Cortex of kidney (tissue), 1 donor: Measurements from ENCODE around the gene TRDN.
"Not testable (repeated sequence)": the region's sequence is repeated elsewhere in the genome, so short reads cannot be mapped to it uniquely, and the experiment has no call there.

Experiments
- DNase-seq: peaks from one replicate; lab custom pipeline; 2025; lab: John Stamatoyannopoulos, UW

TRDN gene

DNA sequence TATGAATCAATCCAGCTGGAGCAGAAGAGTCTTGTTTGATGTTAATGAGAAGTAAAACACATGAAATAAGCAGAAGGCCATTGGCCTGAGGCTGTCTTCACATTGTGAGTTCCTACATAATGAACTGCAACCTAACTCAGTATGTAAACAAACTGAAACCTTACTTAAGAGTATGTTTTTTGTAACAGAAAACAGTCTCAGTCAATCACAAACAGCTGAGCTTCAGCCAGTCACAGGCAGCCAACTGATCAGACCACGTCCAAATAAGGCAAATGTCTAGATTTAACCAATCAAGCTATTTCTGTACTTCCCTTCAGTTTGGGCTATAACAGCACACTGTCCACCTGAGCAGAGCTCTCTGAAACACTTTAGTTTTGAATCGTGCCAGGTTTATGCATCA is 234.7 kb downstream of the TRDN start:
- DNase-seq = no peak

- DNase-seq = no peak
Observed at GRCh38 chr6:123398072-123398471, 238.7 kb downstream of the TRDN start.

DNA sequence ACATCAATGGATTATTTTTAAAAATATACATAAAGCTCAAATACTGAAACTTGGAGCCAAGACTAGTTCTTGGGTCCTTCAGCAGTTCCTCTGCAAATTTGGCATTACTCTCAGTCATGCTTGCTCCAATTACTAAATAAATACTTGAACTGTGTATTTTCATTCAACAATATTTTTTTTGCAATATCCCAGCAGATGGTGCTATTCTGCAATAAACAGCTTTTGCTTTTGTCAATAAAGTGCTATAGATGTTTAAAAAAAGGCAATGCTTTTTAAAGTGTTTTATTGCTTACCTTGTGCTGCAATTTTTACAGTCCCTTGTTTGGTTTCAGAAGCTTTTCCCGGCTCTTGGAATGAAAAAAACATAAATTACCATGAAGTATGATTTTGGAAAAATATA is 243.4 kb downstream of the TRDN start:
- DNase-seq = no peak

- no peak for DNase-seq
Observed at GRCh38 chr6:123383718-123384117, 253.0 kb downstream of the TRDN start.

GRCh38 chr6:123380257-123380656 is 256.5 kb downstream of the TRDN start:
- DNase-seq = no peak

DNA sequence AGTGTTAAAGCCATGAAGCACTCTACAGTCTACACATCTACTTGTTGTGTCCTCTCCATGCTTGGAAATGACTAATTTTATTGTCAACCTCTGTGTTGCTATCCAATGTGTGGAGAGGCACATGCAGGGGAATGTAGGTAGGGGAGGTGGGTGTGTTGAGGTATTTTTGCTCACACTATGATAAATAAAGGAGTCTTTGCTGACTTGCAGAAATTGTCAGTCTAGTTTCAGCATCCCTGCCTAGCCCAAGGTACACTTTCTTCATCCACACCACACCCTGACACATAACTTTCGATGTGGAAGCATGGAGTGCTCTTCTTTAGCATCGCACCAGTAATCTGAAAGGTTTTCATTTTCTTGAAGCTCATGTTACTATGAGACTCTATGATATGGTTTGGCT is 264.0 kb downstream of the TRDN start:
- no peak for DNase-seq

DNA sequence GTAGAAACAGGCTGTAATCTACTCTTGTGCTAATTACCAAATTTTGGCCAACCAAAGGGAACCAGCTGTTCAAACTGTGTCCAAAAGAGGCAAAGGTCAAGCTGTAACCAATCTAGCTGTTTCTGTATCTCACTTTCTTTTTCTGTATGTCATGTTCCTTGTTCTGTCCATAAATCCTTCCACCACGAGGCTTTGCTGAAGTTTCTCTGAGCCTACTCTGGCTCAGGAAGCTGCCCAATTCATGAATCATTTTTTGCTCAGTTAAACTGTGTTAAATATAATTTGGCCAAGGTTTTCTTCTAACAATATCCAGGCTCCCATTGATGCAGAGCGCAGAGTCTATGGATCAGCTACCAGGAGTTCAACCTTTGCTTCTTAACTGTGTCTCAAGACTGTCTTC is 272.8 kb downstream of the TRDN start:
- DNase-seq = no peak

DNA sequence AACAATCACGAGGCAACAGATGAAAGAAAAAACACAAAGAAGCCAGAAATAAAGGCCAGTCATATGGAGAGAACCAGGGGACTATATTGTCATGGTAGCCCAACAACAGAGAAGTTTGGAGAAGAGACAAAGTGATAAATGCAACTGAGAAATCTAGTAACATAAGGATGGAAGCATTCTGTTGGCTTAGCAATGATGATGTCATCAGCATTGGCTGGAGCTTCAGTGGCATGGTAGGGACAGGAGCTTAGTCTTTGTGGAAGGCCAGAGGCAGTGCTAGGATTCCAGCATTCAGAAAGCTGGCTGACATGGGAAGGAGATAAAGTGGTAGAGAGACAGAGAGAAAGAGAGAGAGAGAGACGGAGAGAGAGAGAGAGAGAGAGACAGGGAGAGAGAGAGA is 276.4 kb downstream of the TRDN start:
- DNase-seq = no peak

DNA sequence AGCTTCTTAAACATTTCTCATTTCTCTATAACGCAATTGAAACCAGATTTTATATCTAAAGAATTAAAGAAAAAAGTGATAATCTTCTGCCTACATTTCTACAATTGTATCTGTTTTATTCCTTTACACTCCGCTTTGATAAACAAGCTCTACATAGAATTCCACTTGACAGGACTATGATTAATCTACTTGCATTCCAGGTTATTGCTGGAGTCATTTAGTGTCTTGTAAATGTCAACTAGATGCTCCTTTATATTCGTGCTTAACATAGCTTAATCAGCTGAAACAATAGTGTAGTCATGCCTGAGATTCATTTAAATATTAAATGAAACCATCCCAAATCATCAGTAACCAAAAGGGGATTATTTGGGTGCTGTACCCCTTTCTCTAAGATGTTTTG is 284.0 kb downstream of the TRDN start:
- DNase-seq = no peak

- DNase-seq = no peak
Observed at GRCh38 chr6:123352279-123352678, 284.5 kb downstream of the TRDN start.

GRCh38 chr6:123343836-123344235 is 292.9 kb downstream of the TRDN start:
- DNase-seq = no peak

DNA sequence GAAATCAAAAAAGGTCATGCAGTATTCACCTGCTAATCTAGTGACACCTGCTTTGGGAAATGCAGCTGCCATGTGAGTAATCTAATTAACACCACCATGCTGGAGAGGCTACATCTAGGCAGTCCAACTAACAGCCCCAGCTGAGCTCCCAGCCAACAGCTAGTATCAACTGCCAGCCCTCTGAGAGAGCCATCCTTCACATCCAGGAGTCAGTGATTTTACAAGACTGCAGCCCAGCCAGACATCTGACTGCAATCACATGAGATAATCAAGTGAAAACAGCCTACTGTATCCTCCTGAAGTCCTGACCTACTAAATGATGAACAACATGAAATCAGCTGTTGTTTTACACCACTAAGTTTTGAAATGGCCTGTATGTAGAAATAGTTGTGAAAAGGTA is 298.4 kb downstream of the TRDN start:
- no peak for DNase-seq

DNA sequence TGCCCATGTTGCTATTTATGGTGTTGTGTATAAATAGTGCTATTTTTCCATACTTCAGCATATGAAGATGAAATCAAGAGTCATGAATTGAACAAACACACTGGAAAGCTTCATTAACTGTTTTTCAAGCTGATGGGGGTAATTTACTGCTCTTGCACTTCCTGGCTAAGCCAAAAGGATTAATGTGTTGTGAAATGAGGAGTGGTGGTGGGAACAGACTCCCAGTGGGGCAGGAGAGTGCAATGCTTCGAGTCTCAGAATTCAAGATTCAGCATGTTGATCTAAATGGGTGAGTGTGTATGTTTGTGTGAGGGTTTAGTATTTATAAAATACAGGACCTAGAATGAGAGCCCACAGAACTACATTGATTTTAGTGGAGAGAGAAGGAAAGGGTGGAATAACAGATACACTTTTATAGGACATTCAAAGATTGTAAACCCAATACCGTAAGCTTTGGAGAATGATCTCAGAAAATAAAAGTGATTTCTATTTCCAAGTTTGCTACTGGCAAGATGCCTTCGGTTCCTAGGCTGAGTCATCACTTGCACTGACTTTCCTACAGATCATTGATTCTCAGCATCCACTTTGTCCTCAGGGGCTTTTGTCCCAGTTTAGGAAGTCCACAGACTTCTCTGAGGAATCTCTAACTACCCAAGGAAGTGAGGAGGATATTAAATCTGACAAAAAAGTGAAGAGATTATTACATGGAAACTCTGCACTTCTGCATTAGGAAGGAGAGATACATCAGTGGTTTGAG is 303.6 kb downstream of the TRDN start:
- no peak for DNase-seq

DNA sequence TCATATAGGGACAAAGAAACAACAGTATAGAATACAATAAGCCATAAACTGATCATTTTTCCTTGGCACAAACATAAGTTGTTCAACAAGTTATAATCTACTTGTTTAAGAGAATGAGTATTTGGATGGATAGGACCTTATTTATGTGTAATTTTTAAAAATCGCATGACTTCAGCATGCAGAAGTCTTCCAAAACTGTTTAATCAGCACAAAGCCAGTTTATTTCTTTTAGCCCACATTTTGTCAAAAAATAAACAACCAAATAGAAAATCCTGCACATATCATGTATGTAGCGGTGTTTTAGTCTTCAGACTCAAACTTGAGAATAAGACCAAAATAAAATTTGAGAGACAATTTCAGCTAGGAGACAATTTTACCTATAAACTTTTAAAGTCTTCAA is 304.7 kb downstream of the TRDN start:
- DNase-seq = no peak

DNA sequence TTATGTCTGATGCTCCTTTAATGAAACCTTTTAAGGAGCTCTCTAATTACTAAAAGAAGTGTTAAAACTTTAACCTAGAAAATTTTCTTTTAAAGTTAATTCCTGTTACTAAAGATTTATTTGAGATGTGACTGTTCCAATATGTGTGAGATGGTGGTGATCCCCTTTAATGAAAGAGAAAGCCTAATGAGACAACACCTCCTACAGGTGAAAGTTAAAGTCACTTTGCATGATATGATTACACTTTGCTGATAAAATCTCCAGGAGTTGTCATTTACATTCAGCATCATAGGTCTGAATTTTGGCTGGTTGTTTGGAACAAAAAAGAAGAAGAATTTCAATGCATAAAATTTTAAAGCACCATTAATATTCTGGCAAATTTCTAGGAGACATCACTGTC is 307.4 kb downstream of the TRDN start:
- DNase-seq = no peak

GRCh38 chr6:123323452-123324329 is 313.1 kb downstream of the TRDN start:
- DNase-seq = no peak

- DNase-seq = no peak
Observed at GRCh38 chr6:123321020-123321419, 315.7 kb downstream of the TRDN start.

GRCh38 chr6:123316733-123317323 is 319.9 kb downstream of the TRDN start:
- DNase-seq = no peak

DNA sequence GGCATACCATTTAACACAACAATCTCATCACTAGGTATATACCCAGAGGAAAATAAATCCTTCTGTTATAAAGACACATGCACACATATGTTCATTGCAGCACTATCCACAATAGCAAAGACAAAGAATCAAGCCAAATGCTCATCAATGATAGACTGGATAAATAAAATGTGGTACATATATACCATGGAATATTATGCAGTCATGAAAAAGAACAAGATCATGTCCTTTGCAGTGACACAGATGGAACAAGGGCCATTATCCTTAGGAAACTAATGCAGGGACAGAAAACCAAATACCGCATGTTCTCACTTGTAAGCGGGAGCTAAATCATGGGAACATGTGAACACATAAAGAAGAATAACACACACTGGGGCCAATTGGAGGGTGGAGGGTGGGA is 322.3 kb downstream of the TRDN start:
- not testable (repeated sequence) for DNase-seq

- DNase-seq = no peak
Observed at GRCh38 chr6:123309130-123309529, 327.6 kb downstream of the TRDN start.

GRCh38 chr6:123306334-123306733 is 330.4 kb downstream of the TRDN start:
- DNase-seq = no peak

- DNase-seq = no peak
Observed at GRCh38 chr6:123295672-123296071, 341.1 kb downstream of the TRDN start.

- DNase-seq = no peak
Observed at GRCh38 chr6:123295181-123295580, 341.6 kb downstream of the TRDN start.
